ENCODE data around the gene HACD4.

The HACD4 gene

DNA sequence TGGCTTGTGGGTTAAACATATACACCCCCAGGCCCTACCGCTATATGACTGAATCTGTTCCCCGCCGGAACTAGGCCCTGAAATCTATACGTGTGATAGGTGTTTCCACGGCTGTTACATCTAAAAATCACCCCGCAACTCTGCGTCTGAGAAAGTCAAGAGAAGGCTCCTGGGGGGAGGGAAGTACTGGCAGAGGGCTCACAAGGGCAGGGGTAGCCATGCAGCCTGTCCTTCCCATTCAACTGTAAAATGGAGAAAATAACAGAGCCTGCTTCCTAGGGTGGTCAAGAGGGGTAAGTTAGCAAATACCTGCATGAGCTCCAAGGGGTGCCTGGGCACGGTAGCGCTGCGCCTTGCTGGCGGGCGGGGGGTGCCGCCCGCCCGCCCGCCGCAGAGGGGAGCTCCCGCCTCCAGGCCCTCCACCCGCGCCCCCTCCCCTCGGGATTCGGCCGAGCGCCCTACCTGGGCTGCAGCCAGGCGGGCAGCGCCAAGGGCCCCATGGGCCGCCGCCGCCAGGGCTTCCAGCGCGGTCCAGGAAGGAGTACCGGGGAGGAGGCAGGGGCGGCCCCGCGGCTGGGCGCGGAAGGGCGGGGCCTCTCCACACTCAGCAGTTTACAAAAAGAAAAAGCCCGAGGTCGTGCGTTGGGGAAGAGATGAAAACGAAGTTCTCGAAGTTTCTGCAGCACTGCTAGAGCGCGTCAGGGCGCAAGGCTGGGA is at the start of gene HACD4:
HACD4 (minus strand) TSS at position 550 of the 717 bp plus-strand sequence; CDS start at position 500, 50 bp downstream.
- peaks cover 22% of the 10 kb centered on the region for H3K4me1 Mint-ChIP-seq

GRCh38 chr9:21080793-21081192 is 49.4 kb upstream of the HACD4 start:
- H3K36me3 Mint-ChIP-seq: no peaks in the 10 kb centered on the region
- no peak for ATAC-seq
- no peak overlapping the region for H3K27ac Mint-ChIP-seq
- DNase-seq (ENCODE audit: low spot score in 2 of 2): no peak
- H3K9me3 Mint-ChIP-seq: no peaks in the 10 kb centered on the region
- no peak overlapping the region for H3K4me3 Mint-ChIP-seq
- H3K4me1 Mint-ChIP-seq: peaks cover 16% of the 10 kb centered on the region

More for the DNA sequence above, at the start of gene HACD4:
- Mint-ChIP-seq H3K27ac (no peak within 1 kb of the TSS), H3K4me3 (no peak within 1 kb of the TSS), H3K9me3 (no peaks in the 10 kb centered on the region), H3K36me3 (peaks cover 2% of the 10 kb centered on the region)
- ATAC-seq (peak; percentile 78), DNase-seq (ENCODE audit: low spot score in 2 of 2) (peak; percentile 54 to 79)

- DNase-seq (ENCODE audit: low spot score in 2 of 2) (no peak), ATAC-seq (no peak)
- peaks cover 16% of the 10 kb centered on the region for H3K4me1 Mint-ChIP-seq
- H3K9me3 Mint-ChIP-seq: no peaks in the 10 kb centered on the region
- H3K36me3 Mint-ChIP-seq: no peaks in the 10 kb centered on the region
- no peak overlapping the region for H3K4me3 Mint-ChIP-seq
- H3K27ac Mint-ChIP-seq: no peak overlapping the region
Observed at GRCh38 chr9:21078702-21079101, 47.3 kb upstream of the HACD4 start.

DNA sequence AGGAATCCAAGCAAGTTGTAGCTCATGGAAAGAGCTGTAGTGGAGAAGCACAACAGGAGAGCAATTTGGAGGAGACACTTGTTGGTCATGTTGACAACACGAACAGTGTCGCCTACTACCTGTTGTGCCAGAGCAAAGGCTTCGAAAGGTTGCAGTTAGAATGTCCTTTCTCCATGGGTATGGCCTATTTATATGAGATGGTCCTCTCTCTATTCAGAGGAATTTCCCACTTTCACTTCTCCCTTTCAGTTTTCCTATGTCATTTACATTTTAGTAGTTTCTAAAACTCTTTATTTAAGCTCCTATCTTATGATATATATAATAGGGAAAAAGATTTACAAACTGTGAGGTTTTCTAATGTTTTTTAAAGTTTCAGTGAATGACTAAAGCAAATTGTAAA is 46.3 kb upstream of the HACD4 start, which contains the start of gene IFNB1:
IFNB1 (minus strand) TSS at position 162 of the 400 bp plus-strand sequence; CDS start at position 89, 73 bp downstream.
- Mint-ChIP-seq H3K4me3 (no peak within 1 kb of the TSS), H3K36me3 (no peaks in the 10 kb centered on the region), H3K4me1 (peaks cover 16% of the 10 kb centered on the region), H3K9me3 (no peaks in the 10 kb centered on the region), H3K27ac (no peak within 1 kb of the TSS)
- ATAC-seq (no peak), DNase-seq (ENCODE audit: low spot score in 2 of 2) (no peak)

DNA sequence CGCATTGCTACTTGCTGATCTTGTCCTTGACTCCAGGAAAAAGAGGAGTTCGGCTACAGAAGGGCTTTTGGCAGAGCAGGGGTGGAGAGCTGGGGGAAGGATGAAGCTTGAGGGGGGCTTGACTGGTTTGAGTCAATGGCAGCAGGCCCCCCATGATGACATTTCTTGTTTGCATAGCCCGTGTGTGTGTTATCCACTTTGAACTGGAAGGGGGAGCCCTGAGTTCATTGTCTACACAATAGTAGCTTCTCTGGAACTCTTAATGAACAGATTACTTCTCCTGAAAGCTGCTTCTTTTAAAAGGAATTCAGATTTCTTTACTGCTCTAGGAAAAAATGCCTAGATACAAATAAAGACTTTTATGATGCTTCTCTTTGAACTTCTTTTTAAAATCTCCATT is 44.0 kb upstream of the HACD4 start:
- DNase-seq (ENCODE audit: low spot score in 2 of 2) (no peak), ATAC-seq (no peak)
- no peaks in the 10 kb centered on the region for H3K9me3 Mint-ChIP-seq
- H3K4me3 Mint-ChIP-seq: no peak overlapping the region
- no peak overlapping the region for H3K27ac Mint-ChIP-seq
- H3K36me3 Mint-ChIP-seq: no peaks in the 10 kb centered on the region
- H3K4me1 Mint-ChIP-seq: peaks cover under 1% of the 10 kb centered on the region

DNA sequence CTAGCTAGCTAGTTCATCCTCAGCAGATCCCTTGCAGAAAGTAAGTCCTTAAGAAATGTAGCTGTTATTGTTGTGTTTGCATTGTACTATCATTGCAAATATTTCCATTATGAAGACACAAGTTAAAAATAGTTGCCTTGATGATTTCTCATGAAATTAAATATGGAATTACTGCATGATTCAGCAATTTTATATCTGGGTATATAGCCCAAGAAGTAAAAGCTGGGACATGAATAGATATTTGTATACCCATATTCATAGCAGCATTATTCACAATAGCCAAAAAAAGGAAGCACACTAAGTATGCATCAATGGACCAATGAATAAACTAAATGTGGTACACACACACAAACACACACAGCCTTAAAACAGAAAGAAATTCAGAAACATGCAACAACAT is 39.5 kb upstream of the HACD4 start:
- DNase-seq (ENCODE audit: low spot score in 2 of 2): no peak
- H3K36me3 Mint-ChIP-seq: no peaks in the 10 kb centered on the region
- H3K9me3 Mint-ChIP-seq: no peaks in the 10 kb centered on the region
- no peak overlapping the region for H3K4me3 Mint-ChIP-seq
- ATAC-seq: no peak
- H3K4me1 Mint-ChIP-seq: no peaks in the 10 kb centered on the region
- H3K27ac Mint-ChIP-seq: no peak overlapping the region

DNA sequence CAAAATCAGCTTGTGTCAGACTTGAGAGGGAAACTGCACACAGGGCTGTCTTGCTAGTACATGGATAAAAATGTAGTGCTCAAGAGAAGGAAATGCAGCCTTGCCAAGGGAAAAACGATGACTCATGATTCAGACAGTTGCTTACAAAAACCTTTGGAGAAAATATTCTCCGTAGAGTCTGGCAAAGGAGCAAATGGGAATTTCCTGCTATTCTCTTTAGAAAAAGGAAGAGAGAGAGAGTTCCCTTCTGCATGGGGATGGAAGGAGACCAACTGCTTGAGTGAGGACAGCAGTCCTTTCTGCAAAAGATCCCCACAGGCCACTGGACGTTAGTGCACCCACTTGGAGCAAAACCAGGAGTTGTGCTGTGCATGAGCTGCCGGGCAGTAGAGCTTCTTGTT is 38.7 kb upstream of the HACD4 start:
- ATAC-seq: no peak
- Mint-ChIP-seq H3K4me1 (no peaks in the 10 kb centered on the region), H3K36me3 (no peaks in the 10 kb centered on the region), H3K9me3 (no peaks in the 10 kb centered on the region), H3K4me3 (no peak overlapping the region), H3K27ac (no peak overlapping the region)
- no peak for DNase-seq (ENCODE audit: low spot score in 2 of 2)

DNA sequence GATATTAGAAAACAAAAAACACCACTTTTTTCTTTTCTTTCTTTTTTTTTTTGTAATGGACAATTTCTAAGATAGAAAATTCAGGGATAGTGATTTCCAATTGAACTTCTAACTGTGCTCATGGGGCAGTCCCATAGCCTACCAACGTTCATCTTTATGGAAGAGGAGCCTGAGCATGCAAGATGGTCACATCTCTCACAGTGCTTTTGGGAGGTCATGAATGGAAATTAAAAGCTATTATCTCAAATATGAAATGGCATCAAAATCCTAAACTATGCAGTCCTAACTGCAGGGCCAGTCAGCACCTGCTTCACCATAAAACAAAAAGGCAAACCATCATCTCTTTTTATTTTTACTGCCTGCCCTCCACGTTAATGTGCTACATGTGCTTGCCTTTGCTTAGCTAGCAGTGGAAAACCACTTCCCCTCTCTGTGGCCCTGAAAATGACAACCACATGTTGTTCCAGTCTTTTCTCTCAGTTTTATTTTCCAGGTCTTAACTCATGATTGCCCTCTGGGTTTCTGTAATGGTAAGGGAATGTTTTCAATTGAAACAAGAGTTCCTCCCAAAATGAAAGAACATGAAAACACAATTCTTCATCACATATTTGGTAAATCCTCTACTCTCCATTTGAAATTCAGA is 29.6 kb upstream of the HACD4 start:
- ATAC-seq (peak; percentile 51), DNase-seq (ENCODE audit: low spot score in 2 of 2) (no peak)
- no peaks in the 10 kb centered on the region for H3K9me3 Mint-ChIP-seq
- H3K4me3 Mint-ChIP-seq: no peak overlapping the region
- H3K36me3 Mint-ChIP-seq: no peaks in the 10 kb centered on the region
- H3K4me1 Mint-ChIP-seq: peaks cover 19% of the 10 kb centered on the region
- no peak overlapping the region for H3K27ac Mint-ChIP-seq

DNA sequence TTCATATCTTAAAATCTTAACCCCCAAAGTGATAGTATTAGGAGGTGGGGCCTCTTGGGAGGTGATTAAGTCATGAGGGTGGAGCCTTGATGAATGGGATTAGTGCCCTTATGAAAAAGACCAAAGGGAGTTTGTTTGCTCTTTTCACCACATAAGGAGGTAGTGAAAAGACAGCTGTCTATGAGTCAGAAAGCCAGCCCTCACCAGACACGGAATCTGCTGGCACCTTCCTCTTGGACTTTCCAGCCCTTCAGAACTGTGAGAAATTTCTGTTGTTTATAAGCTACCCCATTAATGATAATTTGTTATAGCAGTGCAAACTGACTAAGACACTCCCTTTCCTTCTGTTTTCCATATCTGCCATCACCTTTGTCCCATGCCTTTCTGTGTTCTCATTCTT is 25.5 kb upstream of the HACD4 start:
- H3K9me3 Mint-ChIP-seq: no peaks in the 10 kb centered on the region
- DNase-seq (ENCODE audit: low spot score in 2 of 2) (no peak), ATAC-seq (no peak)
- peaks cover 19% of the 10 kb centered on the region for H3K4me1 Mint-ChIP-seq
- H3K27ac Mint-ChIP-seq: no peak overlapping the region
- H3K36me3 Mint-ChIP-seq: no peaks in the 10 kb centered on the region
- no peak overlapping the region for H3K4me3 Mint-ChIP-seq

DNA sequence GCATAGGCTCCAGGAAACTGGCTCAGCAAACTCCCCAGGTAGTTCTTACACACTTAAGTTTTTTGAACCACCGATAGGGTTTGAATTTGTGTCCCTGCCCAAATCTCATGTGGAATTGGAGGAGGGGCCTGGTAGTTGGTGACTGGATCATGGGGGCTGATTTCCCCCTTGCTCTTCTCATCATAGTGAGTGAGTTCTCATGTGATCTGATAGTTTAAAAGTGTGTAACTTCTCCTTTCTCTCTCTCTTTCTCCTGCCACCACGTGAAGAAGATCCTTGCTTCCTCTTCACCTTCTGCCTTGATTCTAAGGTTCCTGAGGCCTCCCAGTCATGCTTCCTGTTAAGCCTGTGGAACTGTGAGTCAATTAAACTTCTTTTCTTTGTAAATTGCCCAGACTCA is 22.4 kb upstream of the HACD4 start:
- H3K36me3 Mint-ChIP-seq: no peaks in the 10 kb centered on the region
- no peak overlapping the region for H3K27ac Mint-ChIP-seq
- ATAC-seq (no peak), DNase-seq (ENCODE audit: low spot score in 2 of 2) (no peak)
- H3K4me1 Mint-ChIP-seq: no peaks in the 10 kb centered on the region
- H3K4me3 Mint-ChIP-seq: no peak overlapping the region
- H3K9me3 Mint-ChIP-seq: no peaks in the 10 kb centered on the region

GRCh38 chr9:21047281-21047691 is 15.8 kb upstream of the HACD4 start:
- Mint-ChIP-seq H3K9me3 (no peaks in the 10 kb centered on the region), H3K36me3 (no peaks in the 10 kb centered on the region), H3K4me1 (no peaks in the 10 kb centered on the region), H3K4me3 (no peak overlapping the region), H3K27ac (no peak overlapping the region)
- ATAC-seq: no peak
- DNase-seq (ENCODE audit: low spot score in 2 of 2): no peak

GRCh38 chr9:21043841-21044240 is 12.4 kb upstream of the HACD4 start:
- H3K4me3 Mint-ChIP-seq: no peak overlapping the region
- no peak for ATAC-seq
- H3K27ac Mint-ChIP-seq: no peak overlapping the region
- H3K9me3 Mint-ChIP-seq: no peaks in the 10 kb centered on the region
- no peak for DNase-seq (ENCODE audit: low spot score in 2 of 2)
- no peaks in the 10 kb centered on the region for H3K36me3 Mint-ChIP-seq
- H3K4me1 Mint-ChIP-seq: peaks cover 8% of the 10 kb centered on the region

- H3K36me3 Mint-ChIP-seq: no peaks in the 10 kb centered on the region
- DNase-seq (ENCODE audit: low spot score in 2 of 2): no peak
- no peak overlapping the region for H3K27ac Mint-ChIP-seq
- H3K4me3 Mint-ChIP-seq: no peak overlapping the region
- no peaks in the 10 kb centered on the region for H3K9me3 Mint-ChIP-seq
- H3K4me1 Mint-ChIP-seq: peaks cover 8% of the 10 kb centered on the region
- ATAC-seq: no peak
Observed at GRCh38 chr9:21042466-21042865, 11.0 kb upstream of the HACD4 start.

GRCh38 chr9:21039302-21039701 is 7.9 kb upstream of the HACD4 start:
- ATAC-seq: no peak
- Mint-ChIP-seq H3K27ac (no peak overlapping the region), H3K4me3 (no peak overlapping the region)

GRCh38 chr9:21037278-21037677 is 5.8 kb upstream of the HACD4 start:
- no peak overlapping the region for H3K4me3 Mint-ChIP-seq
- ATAC-seq (no peak), DNase-seq (ENCODE audit: low spot score in 2 of 2) (no peak)
- H3K9me3 Mint-ChIP-seq: no peaks in the 10 kb centered on the region
- peaks cover 20% of the 10 kb centered on the region for H3K4me1 Mint-ChIP-seq
- H3K36me3 Mint-ChIP-seq: no peaks in the 10 kb centered on the region
- no peak overlapping the region for H3K27ac Mint-ChIP-seq

More at GRCh38 chr9:21039302-21039701, 7.9 kb upstream of the HACD4 start:
- H3K9me3 Mint-ChIP-seq: no peaks in the 10 kb centered on the region
- DNase-seq (ENCODE audit: low spot score in 2 of 2): no peak
- H3K36me3 Mint-ChIP-seq: no peaks in the 10 kb centered on the region
- H3K4me1 Mint-ChIP-seq: peaks cover 8% of the 10 kb centered on the region

DNA sequence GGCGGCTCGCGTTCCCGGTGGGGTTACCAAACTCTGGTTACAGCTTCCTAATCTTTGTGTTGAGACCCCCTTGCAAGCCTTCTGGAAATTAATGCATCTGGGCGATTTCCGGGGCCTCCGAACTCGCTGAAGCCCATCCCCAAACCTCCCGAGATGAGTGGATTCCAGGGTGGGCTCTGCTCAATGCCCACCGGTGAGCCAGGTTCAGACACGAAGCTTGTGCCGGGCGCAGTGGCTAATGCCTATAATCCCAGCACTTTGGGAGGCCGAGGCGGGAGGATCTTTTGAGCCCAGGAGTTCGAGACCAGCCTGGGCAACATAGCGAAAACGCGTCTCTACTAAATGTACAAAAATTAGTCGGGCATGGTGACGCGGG is 356 bp upstream of the HACD4 start:
- ATAC-seq: no peak
- H3K9me3 Mint-ChIP-seq: no peaks in the 10 kb centered on the region
- no peak for DNase-seq (ENCODE audit: low spot score in 2 of 2)
- H3K36me3 Mint-ChIP-seq: no peaks in the 10 kb centered on the region
- H3K4me1 Mint-ChIP-seq: peaks cover 21% of the 10 kb centered on the region
- no peak overlapping the region for H3K4me3 Mint-ChIP-seq
- H3K27ac Mint-ChIP-seq: no peak overlapping the region

All from stimulated activated effector memory CD8-positive, alpha-beta T cell treated with anti-CD3 and anti-CD28 coated beads, Interleukin-12 subunit alpha, Interleukin-12 subunit beta, amount 100 ng/mL, for 72 hours (primary cell).